Neural progenitor cell (in vitro differentiated cells): ENCODE results near the gene OR13J1.

Experiments
- CTCF ChIP-seq: fragments of 200-600 bp; sonication (generic); IDR thresholded peaks from 2 replicates; pipeline ENCODE4 v1.5.1; 2017; ENCODE audit warnings: antibody characterized with exemption, mild to moderate bottlenecking
- EZH2 ChIP-seq: fragments of 200-600 bp; sonication (generic); IDR thresholded peaks from 2 replicates; pipeline ENCODE4 v1.6.1; 2017; ENCODE audit warnings: antibody characterized with exemption, mild to moderate bottlenecking, moderate library complexity
- EZH2phosphoT487 ChIP-seq: fragments of 200-600 bp; sonication (generic); IDR thresholded peaks from 2 replicates; pipeline ENCODE4 v1.6.1; 2017; ENCODE audit warnings: antibody characterized with exemption

GRCh38 chr9:35911690-35912089 lies 41.5 kb upstream of the OR13J1 start:
- TF ChIP-seq CTCF (no peak), EZH2phosphoT487 (no peak), EZH2 (no peak)
